H1 (cell line): ENCODE results near the gene SLC52A3. TPM values are rescaled to one million over a fixed set of nuclear protein-coding genes. Genes with fewer than 3 reads are reported as not detected.

Source experiments
- CTCF ChIA-PET: fragments of 300-600 bp; sonication (Branson Sonifier 250); formaldehyde crosslinking; loops from one replicate; lab custom pipeline; 2021; ENCODE audit not compliant: partially characterized antibody; lab: Charles Lee
- POLR2A ChIA-PET: fragments of 300-600 bp; sonication (Branson Sonifier 250); formaldehyde crosslinking; loops from one replicate; lab custom pipeline; 2021; ENCODE audit warnings: inconsistent platforms; ENCODE audit not compliant: partially characterized antibody; lab: Charles Lee
- DNase-seq, 2 experiments: peaks; one replicate each; pipeline versions ENCODE4 v3.0.0 to v3.0.0-alpha.2; 2010 to 2022; ENCODE audit warnings: low spot score in 2 of 2, low read depth in 1 of 2, mixed read lengths in 1 of 2
- FAIRE-seq: peaks from 2 replicates; lab custom pipeline; 2011; peaks lifted over from hg19 to GRCh38; lab: Jason Lieb, UNC
- H2AFZ ChIP-seq: 2 replicates; pipeline ENCODE4 v1.8.1; 2012; ENCODE audit warnings: low read length, inconsistent platforms
- H2AK5ac ChIP-seq: 2 replicates; pipeline ENCODE4 v1.6.1; 2013; ENCODE audit warnings: low read depth, low read length
- H2BK120ac ChIP-seq: replicated peaks from 2 replicates; pipeline ENCODE3; 2013; ENCODE audit warnings: low read depth, low read length, inconsistent platforms
- H2BK12ac ChIP-seq: 2 replicates; pipeline ENCODE4 v1.6.1; 2013; ENCODE audit warnings: low read depth, low read length
- H2BK15ac ChIP-seq: 2 replicates; pipeline ENCODE4 v1.6.1; 2013; ENCODE audit warnings: low read length
- H2BK20ac ChIP-seq: 2 replicates; pipeline ENCODE4 v1.6.1; 2013; ENCODE audit warnings: low read length
- H2BK5ac ChIP-seq: 2 replicates; pipeline ENCODE4 v1.6.1; 2013; ENCODE audit warnings: low read depth, low read length
- H3K14ac ChIP-seq: 2 replicates; pipeline ENCODE4 v1.6.1; 2013; ENCODE audit warnings: inconsistent platforms; ENCODE audit not compliant: insufficient read length
- H3K18ac ChIP-seq: 2 replicates; pipeline ENCODE4 v1.6.1; 2013; ENCODE audit warnings: low read length; ENCODE audit errors: extremely low read depth
- H3K23ac ChIP-seq: 2 replicates; pipeline ENCODE4 v1.6.1; 2013; ENCODE audit warnings: inconsistent platforms; ENCODE audit not compliant: insufficient read length
- H3K23me2 ChIP-seq: 2 replicates; pipeline ENCODE4 v1.6.1; 2013; ENCODE audit warnings: low read depth, low read length
- H3K27ac ChIP-seq: 2 replicates; pipeline ENCODE4 v1.6.1; 2011; ENCODE audit warnings: low read depth, low read length, inconsistent platforms
- H3K27me3 ChIP-seq, 4 experiments: replicated peaks in 1 of 4; 1 replicate in 1 of 4; 2 replicates in 3 of 4; pipeline versions ENCODE4 v1.6.1 to v1.8.1; 2011 to 2013; ENCODE audit warnings: low read length in 3 of 4, mild to moderate bottlenecking in 3 of 4, inconsistent platforms in 2 of 4, mixed read lengths in 2 of 4, moderate library complexity in 1 of 4; ENCODE audit not compliant: control insufficient read depth in 3 of 4, insufficient read depth in 3 of 4; ENCODE audit errors: extremely low read depth in 1 of 4
- H3K36me3 ChIP-seq, 4 experiments: 2 replicates each; pipeline versions ENCODE4 v1.6.1 to v1.8.1; 2011 to 2013; ENCODE audit warnings: mild to moderate bottlenecking in 4 of 4, low read length in 3 of 4, moderate library complexity in 2 of 4, control low read depth in 1 of 4, inconsistent platforms in 1 of 4; ENCODE audit not compliant: insufficient read depth in 4 of 4, control insufficient read depth in 2 of 4
- H3K4ac ChIP-seq: replicated peaks from 2 replicates; pipeline ENCODE3; 2013; ENCODE audit warnings: low read length, low read depth, mixed read lengths, inconsistent platforms; ENCODE audit not compliant: insufficient read length
- H3K4me1 ChIP-seq, 4 experiments: replicated peaks in 1 of 4; 1 replicate in 1 of 4; 2 replicates in 3 of 4; pipeline versions ENCODE4 v1.6.1 to v1.8.1; 2011 to 2013; ENCODE audit warnings: low read length in 3 of 4, inconsistent platforms in 2 of 4, mixed read lengths in 1 of 4; ENCODE audit not compliant: insufficient read depth in 4 of 4, control insufficient read depth in 3 of 4
- H3K4me2 ChIP-seq, 2 experiments: 2 replicates each; pipeline versions ENCODE4 v1.6.1 to v1.8.1; 2011 to 2013; ENCODE audit warnings: low read depth in 2 of 2, low read length in 2 of 2, control low read depth in 1 of 2, inconsistent platforms in 1 of 2, mild to moderate bottlenecking in 1 of 2; ENCODE audit not compliant: insufficient read depth in 1 of 2
- H3K4me3 ChIP-seq, 4 experiments: fragments of 200-600, 300-600 bp in 1 of 4; sonication (generic), shearing (Covaris generic), sonication (Bioruptor Twin) in 1 of 4; 2 replicates each; pipeline versions ENCODE4 v1.5.1 to v1.8.1; 2011 to 2016; ENCODE audit warnings: low read length in 4 of 4, low read depth in 3 of 4, control low read depth in 2 of 4, inconsistent platforms in 2 of 4, mild to moderate bottlenecking in 2 of 4, mixed read lengths in 1 of 4, moderate library complexity in 1 of 4; ENCODE audit not compliant: insufficient read depth in 2 of 4; ENCODE audit errors: extremely low read depth in 1 of 4
- H3K56ac ChIP-seq: replicated peaks from 2 replicates; pipeline ENCODE3; 2013; ENCODE audit warnings: low read depth, mild to moderate bottlenecking, mixed read lengths, low read length, inconsistent platforms; ENCODE audit not compliant: insufficient read length
- H3K79me1 ChIP-seq: 2 replicates; pipeline ENCODE4 v1.6.1; 2013; ENCODE audit warnings: low read depth, low read length, control low read depth
- H3K79me2 ChIP-seq, 2 experiments: 2 replicates each; pipeline versions ENCODE4 v1.6.1 to v1.8.1; 2012 to 2013; ENCODE audit warnings: low read length in 2 of 2, mild to moderate bottlenecking in 2 of 2, inconsistent platforms in 1 of 2; ENCODE audit not compliant: insufficient read depth in 2 of 2, control insufficient read depth in 1 of 2
- H3K9ac ChIP-seq, 4 experiments: replicated peaks in 1 of 4; 1 replicate in 1 of 4; 2 replicates in 3 of 4; pipeline versions ENCODE4 v1.6.1 to v1.8.1; 2011 to 2013; ENCODE audit warnings: low read depth in 3 of 4, low read length in 3 of 4, control low read depth in 2 of 4, mild to moderate bottlenecking in 2 of 4, moderate library complexity in 2 of 4, inconsistent platforms in 1 of 4; ENCODE audit errors: extremely low read depth in 1 of 4
- H3K9me3 ChIP-seq, 2 experiments: 2 replicates each; pipeline versions ENCODE4 v1.6.1 to v1.8.1; 2012 to 2013; ENCODE audit warnings: mild to moderate bottlenecking in 2 of 2, moderate library complexity in 2 of 2, control low read depth in 1 of 2, inconsistent platforms in 1 of 2, low read depth in 1 of 2, low read length in 1 of 2, mixed read lengths in 1 of 2; ENCODE audit not compliant: insufficient read depth in 2 of 2
- H4K20me1 ChIP-seq, 2 experiments: replicated peaks in 1 of 2; 2 replicates each; pipeline versions ENCODE3 to v1.8.1; 2011 to 2013; ENCODE audit warnings: inconsistent platforms in 2 of 2, low read length in 2 of 2, mild to moderate bottlenecking in 1 of 2; ENCODE audit not compliant: insufficient read depth in 2 of 2, control insufficient read depth in 1 of 2
- H4K5ac ChIP-seq: 2 replicates; pipeline ENCODE4 v1.6.1; 2013; ENCODE audit warnings: low read length, low read depth, mixed read lengths, inconsistent platforms; ENCODE audit not compliant: insufficient read length
- H4K8ac ChIP-seq: 2 replicates; pipeline ENCODE4 v1.8.0; 2013; ENCODE audit warnings: mild to moderate bottlenecking, moderate library complexity, low read length, inconsistent platforms; ENCODE audit not compliant: insufficient read depth; ENCODE audit errors: extremely low read depth
- H4K91ac ChIP-seq: replicated peaks from 2 replicates; pipeline ENCODE3; 2013; ENCODE audit warnings: low read length, mixed read lengths, inconsistent platforms; ENCODE audit not compliant: insufficient read length
- CHD2 ChIP-seq: IDR thresholded peaks from 2 replicates; pipeline ENCODE4 v1.6.1; 2012; ENCODE audit warnings: low read length, improper control_type of control experiment
- FOSL1 ChIP-seq: IDR thresholded peaks from 2 replicates; pipeline ENCODE4 v1.6.1; 2011; ENCODE audit warnings: mild to moderate bottlenecking, low read depth, low read length, moderate library complexity; ENCODE audit not compliant: insufficient read depth
- GTF2F1 ChIP-seq: IDR thresholded peaks from 2 replicates; pipeline ENCODE4 v1.6.1; 2012; ENCODE audit warnings: low read depth, low read length, improper control_type of control experiment, borderline replicate concordance
- NANOG ChIP-seq: IDR thresholded peaks from 2 replicates; pipeline ENCODE4 v1.6.1; 2011; ENCODE audit warnings: low read length, low read depth, mild to moderate bottlenecking, inconsistent platforms; ENCODE audit not compliant: insufficient read depth, poor library complexity, severe bottlenecking
- NRF1 ChIP-seq: IDR thresholded peaks from 2 replicates; pipeline ENCODE4 v1.6.1; 2011; ENCODE audit warnings: mild to moderate bottlenecking, low read depth, low read length, improper control_type of control experiment
- SP1 ChIP-seq: IDR thresholded peaks from 2 replicates; pipeline ENCODE4 v1.6.1; 2011; ENCODE audit warnings: low read depth, low read length
- WGBS, 2 experiments: shearing (Covaris generic) in 1 of 2; methylation state at CpG; one replicate each; pipeline versions ENCODE4 v1.1.6 to v1.1.7; 2013 to 2015; ENCODE audit warnings: low lambda C conversion rate in 2 of 2, mixed read lengths in 2 of 2, inconsistent platforms in 1 of 2, low coverage in 1 of 2, missing lambda C conversion rate in 1 of 2; ENCODE audit not compliant: insufficient replicate concordance in 2 of 2, insufficient coverage in 1 of 2, insufficient read length in 1 of 2; ENCODE audit errors: extremely low coverage in 1 of 2, missing lambda C conversion rate in 1 of 2; 5-methylcytosine and 5-hydroxymethylcytosine counted together
- polyA plus RNA-seq, 7 experiments: library from polyadenylated mRNA; depleted of rRNA in 3 of 7; stranded (reverse) in 5 of 7; unstranded in 2 of 7; fragments of >200 nt in 5 of 7; fragments of 200-250 nt in 2 of 7; gene quantifications; 1 replicate in 5 of 7; 2 replicates in 1 of 7; 4 replicates in 1 of 7; pipeline versions ENCODE4 v1.2.1 to v1.2.3, GENCODE V29; 2011 to 2013; ENCODE audit warnings: missing spikeins in 2 of 7, mixed read lengths in 2 of 7
- total RNA-seq: library from RNA; stranded (reverse); fragmentation: NEBNext Ultra II Directional; extraction: Animal tissue kit (Norgen Biotek cat#: 25700); gene quantifications from 2 replicates; pipeline ENCODE4 v1.2.1, GENCODE V29; 2021

SLC52A3 gene
- total and polyA plus RNA-seq, 2 of the 8 experiments (the other 6 are each of a cell fraction or from before 2014, with no cell fraction given): 2.3 to 4.2 TPM

DNA sequence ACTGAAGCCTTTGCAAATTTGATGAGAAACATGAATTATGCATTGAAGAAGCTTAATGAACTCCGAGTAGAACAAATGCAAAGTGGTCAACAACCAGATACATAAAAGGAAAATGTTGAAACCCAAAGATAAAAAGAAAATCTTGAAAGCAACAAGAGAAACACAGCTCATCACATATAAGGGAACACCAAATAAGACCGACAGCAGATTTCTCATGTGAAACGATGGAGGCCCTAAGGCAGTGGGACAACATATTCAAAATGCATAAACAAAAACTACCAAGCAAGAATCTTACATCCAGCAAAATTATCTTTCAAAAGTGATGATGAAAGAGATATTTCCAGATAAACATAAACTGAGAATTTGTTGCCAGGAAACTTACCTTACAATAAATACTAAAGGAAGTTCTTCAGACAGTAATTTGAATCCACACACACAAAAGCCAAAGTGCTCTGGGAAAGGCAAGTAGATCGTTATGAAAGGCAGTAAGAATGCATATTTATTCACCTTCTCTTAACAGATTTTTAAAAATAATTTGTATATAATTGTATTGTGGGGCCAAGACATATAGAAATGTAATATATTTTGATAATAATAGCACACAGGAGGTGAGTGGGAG is 22.5 kb downstream of the SLC52A3 start:
- FAIRE-seq: peak; percentile 52
- Histone ChIP-seq H3K23ac (no peak overlapping the region), H3K36me3 (no peaks in the 10 kb centered on the region), H4K5ac (no peak overlapping the region), H3K56ac (no peak overlapping the region), H3K4me2 (no peak overlapping the region), H2BK120ac (no peak overlapping the region), H2AFZ (no peak overlapping the region), H3K4me1 (no peaks in the 10 kb centered on the region), H4K8ac (no peak overlapping the region), H3K9me3 (peaks cover 8 to 12% of the 10 kb centered on the region in 2 experiments), H2AK5ac (no peak overlapping the region), H3K4me3 (no peak overlapping the region), H2BK20ac (no peak overlapping the region), H2BK5ac (no peak overlapping the region), H3K23me2 (no peaks in the 10 kb centered on the region), H3K79me1 (no peaks in the 10 kb centered on the region), H2BK12ac (no peak overlapping the region), H3K27ac (no peak overlapping the region), H3K79me2 (no peaks in the 10 kb centered on the region), H3K4ac (no peak overlapping the region), H3K18ac (no peak overlapping the region), H2BK15ac (no peak overlapping the region), H4K20me1 (no peaks in the 10 kb centered on the region), H3K9ac (no peak overlapping the region), H3K14ac (no peak overlapping the region), H4K91ac (no peak overlapping the region), H3K27me3 (0 out of 7 replicates have a peak, but pooled peaks cover 0 to 2% (median 0%) of the 10 kb centered on the region in 4 experiments)
- TF ChIP-seq FOSL1 (no peak), GTF2F1 (no peak), NRF1 (no peak), SP1 (no peak), NANOG (no peak), CHD2 (no peak)
- POLR2A ChIA-PET: interaction anchor here (0.6 kb wide), 1 partner anchor 17 kb away, joined by 4 read pairs; no protein-coding TSS in a partner anchor
- WGBS, 2 experiments: 82% methylated on average over 4 of the region's 4 CpGs; no CpG with 5 or more reads in 1 of the 2 experiments
- CTCF ChIA-PET: interaction anchor here (0.8 to 1.7 kb wide), 4 partner anchors 8 to 79 kb away, joined by 3 to 5 read pairs (median 4); no protein-coding TSS in a partner anchor
- no peak for DNase-seq
